Pulmonary artery endothelial cell (primary cell): Measurements from ENCODE around the gene CDH13. TPM values are rescaled to one million over a fixed set of nuclear protein-coding genes. Genes with fewer than 3 reads are reported as not detected.

Source experiments
- DNase-seq: peaks from one replicate; pipeline ENCODE4 v3.0.0-alpha.2; 2011; ENCODE audit warnings: low read depth, low spot score
- total RNA-seq: library from RNA; depleted of rRNA; stranded (reverse); fragments of >200 nt; gene quantifications from 2 replicates; pipeline ENCODE4 v1.2.3, GENCODE V29; 2014

Gene CDH13
- total RNA-seq, 1 donor from 2014 or later, result 62.3 TPM

DNA sequence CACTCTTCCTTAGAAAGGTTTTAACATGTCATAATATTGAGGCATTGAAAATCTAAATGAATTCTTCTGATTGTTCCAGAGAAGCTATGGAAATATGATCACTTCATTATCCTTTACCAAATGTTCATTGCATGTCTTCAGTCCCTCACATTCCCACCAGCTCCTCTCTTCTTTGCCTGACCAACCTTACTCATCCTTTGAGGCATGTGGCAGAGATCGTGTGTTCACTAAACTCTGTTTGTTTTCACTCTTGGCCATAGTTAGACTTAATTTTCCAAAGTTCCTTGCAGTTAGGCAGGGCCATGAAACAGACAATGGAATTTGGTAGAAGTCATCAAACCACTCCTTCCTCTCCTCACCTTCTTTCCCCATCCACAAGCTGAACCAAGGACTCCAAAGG lies 914.5 kb downstream of the CDH13 start:
- no peak for DNase-seq

DNA sequence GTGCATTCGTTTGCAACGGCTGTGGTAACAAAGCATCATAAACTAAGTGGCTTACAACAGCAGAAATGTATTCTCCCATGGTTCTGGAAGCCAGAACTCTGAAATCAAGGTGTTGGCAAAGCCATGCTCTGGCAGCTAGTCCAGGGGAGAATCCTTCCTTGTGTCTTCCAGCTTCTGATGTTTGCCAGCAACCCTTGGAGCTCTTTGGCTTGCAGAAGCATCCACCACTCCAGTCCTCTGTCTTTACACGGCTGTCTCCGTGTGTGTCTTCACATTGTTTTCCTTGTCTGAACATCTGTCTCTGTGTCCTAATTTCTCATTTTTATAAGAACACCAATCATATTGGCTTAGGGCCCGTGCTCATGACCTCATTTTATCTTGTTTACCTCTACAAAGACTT lies 915.7 kb downstream of the CDH13 start:
- DNase-seq, result no peak

- DNase-seq, result no peak
Observed at GRCh38 chr16:83549316-83550182, 922.8 kb downstream of the CDH13 start.

GRCh38 chr16:83550183-83550569 lies 923.4 kb downstream of the CDH13 start:
- no peak for DNase-seq

GRCh38 chr16:83552228-83552627 lies 925.5 kb downstream of the CDH13 start:
- peak; percentile 10 for DNase-seq

DNA sequence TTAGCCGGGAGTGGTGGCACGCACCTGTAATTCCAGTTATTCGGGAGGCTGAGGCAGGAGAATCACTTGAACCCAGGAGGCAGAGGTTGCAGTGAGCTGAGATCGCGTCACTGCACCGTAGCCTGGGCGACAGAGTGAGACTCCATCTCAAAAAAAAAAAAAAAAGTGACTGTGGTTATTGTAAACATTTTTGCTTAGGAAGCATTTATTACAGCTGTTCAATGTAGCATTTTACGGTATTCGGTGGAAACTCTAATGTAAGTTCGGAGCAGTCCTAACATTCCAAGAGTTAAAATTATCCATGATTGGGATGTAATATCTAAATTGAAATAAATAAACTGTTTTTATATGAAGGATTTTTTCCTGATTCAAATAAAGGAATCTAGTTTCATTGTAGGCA lies 926.2 kb downstream of the CDH13 start:
- DNase-seq, result no peak

DNA sequence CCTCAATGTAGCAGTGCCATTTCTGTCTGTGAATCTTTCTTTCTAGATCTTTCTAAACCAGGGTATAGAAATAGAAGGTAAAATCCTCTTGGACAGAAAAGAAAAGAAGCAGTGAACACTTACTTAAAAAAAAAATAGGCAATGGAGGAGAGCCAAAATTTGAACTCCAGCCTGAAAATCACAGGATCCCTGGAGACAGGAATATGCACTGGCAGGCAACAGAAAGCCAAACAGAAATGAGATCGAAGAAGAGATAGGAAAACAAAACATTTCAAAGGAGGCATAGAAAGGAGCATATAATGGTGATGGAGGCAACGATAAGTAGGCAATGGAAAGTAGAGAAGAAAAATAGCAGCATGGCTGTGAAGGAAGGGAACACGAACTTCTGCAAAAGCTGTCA lies 927.3 kb downstream of the CDH13 start:
- no peak for DNase-seq

DNA sequence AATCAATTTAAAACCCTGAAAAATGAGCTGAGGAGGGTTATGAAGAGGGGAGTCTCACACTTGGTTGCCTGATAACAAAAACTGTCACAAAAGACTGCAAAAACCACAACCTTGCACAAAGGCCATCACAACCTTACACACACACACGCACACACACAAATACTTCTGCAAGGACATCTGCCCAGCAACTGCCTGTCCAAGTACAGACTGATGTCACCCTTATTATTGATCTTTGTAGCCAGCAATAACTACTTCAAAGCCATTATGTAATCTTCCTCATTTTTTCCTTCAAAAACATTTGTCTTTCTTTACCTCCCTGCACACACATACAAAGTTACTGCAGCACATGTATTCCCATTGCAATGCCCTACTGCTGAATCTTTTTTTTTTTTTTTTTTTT lies 927.8 kb downstream of the CDH13 start:
- DNase-seq, result no peak

- no peak for DNase-seq
Observed at GRCh38 chr16:83561876-83562275, 935.1 kb downstream of the CDH13 start.

- DNase-seq, result no peak
Observed at GRCh38 chr16:83568345-83568744, 941.6 kb downstream of the CDH13 start.

- no peak for DNase-seq
Observed at GRCh38 chr16:83574388-83574787, 947.6 kb downstream of the CDH13 start.

DNA sequence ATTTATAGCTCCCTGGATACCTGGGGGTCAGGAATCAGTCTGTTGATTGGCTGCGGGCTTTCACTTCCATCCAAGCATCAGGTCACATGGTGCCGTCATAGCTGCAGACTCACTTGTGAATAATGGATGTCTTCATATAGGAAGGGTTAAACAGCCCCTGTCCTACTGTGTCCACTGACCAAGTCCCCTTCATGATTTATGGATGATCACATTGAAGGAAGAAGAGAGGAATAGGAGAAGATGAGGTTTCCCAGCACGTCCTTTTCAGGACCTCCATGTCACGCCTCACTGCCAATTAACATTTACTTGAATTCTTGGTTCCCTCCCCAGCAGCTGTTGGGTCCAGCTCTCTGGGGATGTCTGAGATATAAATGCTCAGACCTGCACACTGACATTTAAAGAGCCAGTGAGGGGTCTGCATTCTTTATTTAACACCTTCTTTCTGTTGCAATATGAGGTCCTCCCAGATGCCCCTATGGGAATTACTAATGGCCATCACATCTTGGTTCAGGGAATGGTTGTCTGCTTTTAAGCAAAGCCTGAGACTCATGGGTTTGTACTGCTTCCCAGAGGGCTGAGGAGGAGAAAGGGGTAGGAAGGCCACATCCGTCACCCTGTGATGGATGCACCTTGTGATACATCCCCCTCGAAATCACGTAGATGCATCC lies 950.4 kb downstream of the CDH13 start:
- no peak for DNase-seq

DNA sequence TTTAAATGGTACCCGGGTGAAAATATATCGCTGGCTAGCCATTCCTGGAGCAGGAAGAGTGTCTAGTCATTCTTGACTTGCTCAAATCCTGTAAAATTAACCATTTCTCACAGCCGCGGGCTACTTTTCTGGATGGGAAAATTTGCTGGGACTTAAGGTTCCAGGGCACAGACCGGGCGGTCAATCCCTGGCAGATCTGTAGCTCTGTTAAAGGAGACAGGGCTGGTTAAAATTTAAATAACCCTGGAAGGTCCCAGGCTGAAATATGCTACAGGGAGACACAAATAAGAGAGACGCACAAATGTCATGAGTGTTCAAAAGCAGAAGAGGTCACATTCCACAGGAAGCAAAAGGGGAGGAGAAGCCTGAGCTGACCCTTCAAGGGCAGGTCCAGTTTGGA lies 951.4 kb downstream of the CDH13 start:
- no peak for DNase-seq

DNA sequence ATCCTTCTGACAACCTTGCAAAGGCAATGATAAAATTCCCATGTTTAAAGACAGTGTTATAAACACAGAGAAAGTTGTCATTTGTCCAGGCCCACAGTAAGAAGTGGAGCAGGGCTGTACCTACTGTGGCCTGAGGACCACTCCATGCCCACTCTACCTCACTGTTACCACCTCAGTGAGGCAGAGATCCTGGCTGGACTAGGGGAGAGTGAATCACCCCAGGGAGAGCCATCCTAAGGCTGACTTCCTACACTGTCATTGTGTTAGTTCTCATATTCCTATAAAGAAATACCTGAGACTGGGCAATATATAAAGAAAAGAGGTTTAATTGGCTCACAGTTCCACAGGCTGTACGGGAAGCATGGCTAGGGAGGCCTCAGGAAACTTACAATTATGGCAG lies 952.3 kb downstream of the CDH13 start:
- no peak for DNase-seq

GRCh38 chr16:83579436-83579835 lies 952.7 kb downstream of the CDH13 start:
- DNase-seq, result no peak

DNA sequence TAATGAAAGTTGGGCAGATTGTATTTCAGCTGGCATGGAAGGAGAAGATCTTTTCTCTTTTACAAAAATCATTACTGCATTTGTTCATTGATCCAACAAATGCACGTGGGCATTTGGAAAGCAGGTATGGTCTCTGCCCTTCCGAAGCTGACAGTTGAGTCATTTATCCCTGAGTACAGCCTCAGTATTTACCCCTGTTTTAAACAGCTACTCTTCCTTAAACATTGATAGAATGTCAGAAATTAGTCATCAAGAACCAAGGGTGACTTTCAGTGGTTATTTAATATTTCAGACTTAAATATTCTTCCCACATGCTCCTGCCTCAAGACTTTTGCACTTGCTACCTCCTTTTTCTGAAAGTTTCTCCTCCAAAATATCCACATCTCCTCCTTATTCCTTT lies 954.3 kb downstream of the CDH13 start:
- DNase-seq, result no peak

DNA sequence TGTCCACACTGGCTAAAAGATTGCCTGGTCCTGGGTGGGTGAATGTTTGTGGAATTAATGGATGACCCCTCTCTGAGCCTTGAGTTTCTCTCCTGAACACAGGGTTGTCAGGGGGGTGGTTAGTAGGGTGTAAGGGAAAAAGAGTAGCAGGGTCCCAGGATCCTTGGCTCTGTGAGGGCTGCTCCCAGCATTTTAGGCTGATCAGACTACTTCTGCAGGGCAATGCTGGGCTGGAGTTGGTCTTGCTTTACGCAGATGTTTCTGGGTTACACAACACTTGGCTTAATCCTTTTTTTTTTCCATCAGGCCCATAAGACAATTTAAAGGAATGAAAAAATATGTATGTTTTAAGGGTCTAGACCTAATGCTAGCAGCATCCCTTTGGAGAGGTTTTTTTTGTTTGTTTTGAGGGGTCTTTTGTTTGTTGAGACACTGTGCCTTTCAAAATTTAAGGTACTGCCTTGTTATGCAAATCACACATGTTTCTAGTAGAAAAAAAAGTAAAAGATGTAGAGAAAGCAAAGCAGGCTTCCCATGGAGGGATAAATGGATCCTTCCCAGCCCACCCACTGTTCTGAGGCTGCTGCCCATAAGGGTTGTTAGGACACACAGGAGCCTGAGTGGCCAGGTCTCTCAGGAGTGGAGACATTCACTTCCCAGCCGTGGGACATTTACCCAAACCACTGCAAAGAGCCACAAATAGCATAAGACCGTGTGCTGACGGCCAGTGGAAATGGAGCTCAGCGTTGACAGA lies 955.4 kb downstream of the CDH13 start:
- no peak for DNase-seq

DNA sequence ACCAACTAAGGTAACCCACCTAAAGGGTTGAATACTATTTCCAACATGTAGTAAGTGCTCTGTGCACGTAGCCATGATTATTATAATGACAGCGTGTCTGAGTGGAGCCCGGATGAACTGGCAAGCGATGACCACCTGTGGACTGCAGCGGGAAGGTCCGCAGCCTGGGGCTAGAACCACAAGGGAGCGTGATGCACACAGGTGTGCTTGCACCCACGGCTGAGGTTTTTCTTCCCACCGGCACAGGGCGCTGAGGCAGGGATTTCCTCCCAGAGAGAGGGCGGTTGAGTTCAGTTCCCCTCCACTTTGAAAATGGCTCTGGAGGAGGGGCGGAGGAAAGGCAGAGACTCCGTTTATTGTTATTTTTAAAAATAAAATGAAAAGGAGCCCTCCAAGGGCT lies 959.3 kb downstream of the CDH13 start:
- DNase-seq, result no peak

DNA sequence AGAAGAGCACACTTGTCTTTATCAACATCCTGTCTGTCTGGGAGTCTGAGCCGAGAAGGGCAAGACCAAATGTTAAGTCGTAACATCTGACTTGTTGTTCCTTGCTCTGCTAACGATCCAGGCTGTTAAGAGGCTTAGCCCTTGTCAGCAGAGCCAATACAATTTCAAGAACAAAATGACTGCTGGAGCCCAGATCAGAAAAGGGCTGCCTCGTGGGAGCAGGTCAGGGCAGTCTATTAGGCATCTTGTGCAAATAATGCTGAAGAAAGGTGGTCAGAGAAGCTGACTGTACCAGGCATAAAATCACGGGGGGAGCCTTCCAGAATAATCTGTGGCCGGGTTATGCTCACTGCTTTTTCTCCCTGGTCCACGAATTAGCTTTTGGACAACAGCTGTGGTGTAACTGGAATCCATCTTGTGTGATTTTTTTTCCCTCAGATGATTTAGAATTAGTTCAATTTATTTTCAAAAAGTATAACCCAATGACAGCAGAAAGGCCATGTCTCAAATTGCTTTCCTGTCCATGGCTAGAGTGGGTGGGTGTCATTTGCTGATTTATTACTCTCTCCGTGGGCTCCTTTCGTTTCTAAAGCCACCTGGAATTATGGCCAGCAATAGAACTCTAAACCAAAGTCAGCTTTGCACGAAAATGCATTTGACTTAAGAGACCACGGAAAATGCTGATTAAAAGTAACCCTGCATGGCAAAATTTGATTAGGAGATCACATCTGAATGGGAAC lies 959.9 kb downstream of the CDH13 start:
- no peak for DNase-seq

DNA sequence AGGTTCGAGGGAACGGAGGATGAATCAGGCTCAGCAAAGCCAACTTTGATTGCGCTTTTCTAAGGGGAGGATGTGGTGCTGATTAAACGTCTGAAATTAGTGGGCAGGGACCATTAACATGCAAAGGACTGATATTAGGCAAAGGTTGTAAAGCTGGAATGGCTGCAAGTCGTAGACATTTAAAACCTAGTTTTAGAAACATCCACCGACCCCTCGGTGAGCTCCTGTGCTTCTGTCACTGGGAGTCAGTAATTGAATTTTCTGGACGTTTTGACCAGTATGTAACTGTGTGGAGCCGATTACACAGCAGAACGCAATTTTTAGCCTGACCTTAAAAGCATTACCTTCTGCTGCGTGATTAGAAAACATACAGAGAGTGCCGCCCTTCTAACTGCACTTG lies 960.4 kb downstream of the CDH13 start:
- no peak for DNase-seq

GRCh38 chr16:83588070-83588469 lies 961.3 kb downstream of the CDH13 start:
- DNase-seq, result no peak

GRCh38 chr16:83589576-83589975 lies 962.8 kb downstream of the CDH13 start:
- no peak for DNase-seq
